Mucosa of descending colon (tissue), 3 donors: ENCODE data around the gene KRTAP20-4. TPM values are rescaled to one million over a fixed set of nuclear protein-coding genes. Genes with fewer than 3 reads are reported as not detected.

Experiments used
- ATAC-seq: fragments of 200-7000 bp; cut with Tn5 transposase; one replicate; pipeline ENCODE4 v1.9.1; 2020; ENCODE audit warnings: mild to moderate bottlenecking, moderate library complexity
- DNase-seq, 3 donors: peaks; one replicate each; pipeline ENCODE4 v3.0.0-alpha.2; 2020
- H3K36me3 ChIP-seq: fragments of 200-600 bp; one replicate; pipeline ENCODE4 v1.8.0; 2021; ENCODE audit warnings: low read depth, mild to moderate bottlenecking
- H3K4me1 ChIP-seq: fragments of 200-600 bp; one replicate; pipeline ENCODE4 v1.8.0; 2021; ENCODE audit warnings: low read depth, mild to moderate bottlenecking
- H3K4me3 ChIP-seq: fragments of 200-600 bp; one replicate; pipeline ENCODE4 v1.8.0; 2021; ENCODE audit warnings: mild to moderate bottlenecking
- H3K9me3 ChIP-seq: fragments of 200-600 bp; one replicate; pipeline ENCODE4 v1.8.0; 2021; ENCODE audit warnings: mild to moderate bottlenecking
- CTCF ChIP-seq: fragments of 200-600 bp; IDR thresholded peaks from one replicate; pipeline ENCODE4 v1.8.0; 2022; ENCODE audit warnings: antibody characterized with exemption, mild to moderate bottlenecking
- intact Hi-C, 2 donors: fragments of 100-400 bp; cut with DNase I in 1 of 2; cut with micrococcal nuclease in 1 of 2; formaldehyde crosslinking; loops; one replicate each; pipeline versions ENCODE4 v1.11.0 to v1.11.1; 2022; cut with DNase I, micrococcal nuclease
- total RNA-seq, 3 donors: library from RNA; stranded (reverse); fragmentation: NEBNext Ultra II Directional in 2 of 3; extraction: Animal tissue kit (Norgen Biotek cat#: 25700) in 2 of 3; gene quantifications; one replicate each; pipeline versions ENCODE4 v1.2.1 to v1.2.4, GENCODE V29; 2021 to 2023
- donor health status: DM: no; HTN: no; CAD: no; lungs with moderate emphysema.
- donor health status: DM: no; HTN: no; CAD: no.
- donor health status: DM: no; HTN: yes; CAD: no.

The KRTAP20-4 gene
- total RNA-seq, 3 donors from 2014 or later: not detected

- DNase-seq: no peak
- no peaks in the 10 kb centered on the region for H3K4me1 ChIP-seq
- TF ChIP-seq CTCF: no peak
- intact Hi-C loops: no loop called here
- H3K36me3 ChIP-seq: no peaks in the 10 kb centered on the region
- no peak overlapping the region for H3K4me3 ChIP-seq
- no peak for ATAC-seq
- H3K9me3 ChIP-seq: peaks cover 59% of the 10 kb centered on the region
These were observed 5.2 kb upstream of the KRTAP20-4 start for GRCh38 chr21:30615199-30615598.

- Histone ChIP-seq H3K9me3 (peaks cover 49% of the 10 kb centered on the region), H3K4me1 (no peaks in the 10 kb centered on the region), H3K36me3 (no peaks in the 10 kb centered on the region), H3K4me3 (no peak within 1 kb of the TSS)
- intact Hi-C loops: no loop called here
- no peak for ATAC-seq
- TF ChIP-seq CTCF: no peak
- DNase-seq: no peak
These were observed 4.3 kb upstream of the KRTAP20-4 start, which contains the start of gene KRTAP20-1 for GRCh38 chr21:30616125-30616524. Gene KRTAP20-1 (plus strand): TSS chr21:30616425. CDS start chr21:30616455, 30 bp downstream.

GRCh38 chr21:30620080-30620479 lies 347 bp upstream of the KRTAP20-4 start:
- no peak for TF ChIP-seq CTCF
- Histone ChIP-seq H3K4me1 (no peaks in the 10 kb centered on the region), H3K4me3 (no peak overlapping the region), H3K36me3 (no peaks in the 10 kb centered on the region), H3K9me3 (peaks cover 48% of the 10 kb centered on the region)
- intact Hi-C loops: no loop called here
- DNase-seq (no peak), ATAC-seq (no peak)

GRCh38 chr21:30623362-30623761 lies 2.9 kb downstream of the KRTAP20-4 start:
- intact Hi-C loops: no loop called here

GRCh38 chr21:30625449-30626165 lies 5.2 kb downstream of the KRTAP20-4 start:
- H3K4me3 ChIP-seq: no peak overlapping the region
- H3K4me1 ChIP-seq: no peaks in the 10 kb centered on the region
- no peak for ATAC-seq
- DNase-seq: no peak
- H3K36me3 ChIP-seq: no peaks in the 10 kb centered on the region
- intact Hi-C loops: no loop called here
- H3K9me3 ChIP-seq: peaks cover 73% of the 10 kb centered on the region
- no peak for TF ChIP-seq CTCF

More at GRCh38 chr21:30623362-30623761, 2.9 kb downstream of the KRTAP20-4 start:
- TF ChIP-seq CTCF: no peak
- ATAC-seq (no peak), DNase-seq (no peak)
- Histone ChIP-seq H3K4me1 (no peaks in the 10 kb centered on the region), H3K4me3 (no peak overlapping the region), H3K9me3 (peaks cover 62% of the 10 kb centered on the region), H3K36me3 (no peaks in the 10 kb centered on the region)
